Hepatocyte (in vitro differentiated cells): Measurements from ENCODE around the gene OSBPL7. TPM values are rescaled to one million over a fixed set of nuclear protein-coding genes. Genes with fewer than 3 reads are reported as not detected.

Source experiments
- DNase-seq: peaks from one replicate; pipeline ENCODE4 v3.0.0-alpha.2; 2016; ENCODE audit warnings: low spot score
- H2AFZ ChIP-seq: fragments of 200-600 bp; sonication (generic); 2 replicates; pipeline ENCODE4 v1.6.0; 2016; ENCODE audit warnings: antibody characterized with exemption, mild to moderate bottlenecking
- H3K27ac ChIP-seq: fragments of 200-600 bp; sonication (generic); 2 replicates; pipeline ENCODE4 v1.5.1; 2016; ENCODE audit warnings: mild to moderate bottlenecking
- H3K27me3 ChIP-seq: fragments of 200-600 bp; sonication (generic); 2 replicates; pipeline ENCODE4 v1.6.1; 2016
- H3K36me3 ChIP-seq: fragments of 200-600 bp; sonication (generic); replicated peaks from 2 replicates; pipeline ENCODE4 v1.5.1; 2016; ENCODE audit warnings: low read depth; ENCODE audit not compliant: insufficient read depth
- H3K4me1 ChIP-seq: fragments of 200-600 bp; sonication (generic); 2 replicates; pipeline ENCODE4 v1.5.1; 2016; ENCODE audit warnings: mild to moderate bottlenecking, moderate library complexity; ENCODE audit not compliant: insufficient read depth
- H3K4me2 ChIP-seq: fragments of 200-600 bp; sonication (generic); 2 replicates; pipeline ENCODE4 v1.6.0; 2016
- H3K4me3 ChIP-seq: fragments of 200-600 bp; sonication (generic); 2 replicates; pipeline ENCODE4 v1.5.1; 2016; ENCODE audit warnings: mild to moderate bottlenecking
- H3K79me2 ChIP-seq: fragments of 200-600 bp; sonication (generic); 2 replicates; pipeline ENCODE4 v1.6.0; 2017; ENCODE audit warnings: mild to moderate bottlenecking
- H3K9me2 ChIP-seq: fragments of 200-600 bp; sonication (generic); replicated peaks from 2 replicates; pipeline ENCODE4 v1.6.0; 2017; ENCODE audit warnings: mild to moderate bottlenecking; ENCODE audit not compliant: insufficient read depth
- H3K9me3 ChIP-seq: fragments of 200-600 bp; sonication (generic); 2 replicates; pipeline ENCODE4 v1.5.1; 2016; ENCODE audit warnings: low read depth, mild to moderate bottlenecking
- H4K20me1 ChIP-seq: fragments of 200-600 bp; sonication (generic); 2 replicates; pipeline ENCODE4 v1.6.0; 2016; ENCODE audit warnings: mild to moderate bottlenecking; ENCODE audit not compliant: insufficient read depth, poor library complexity, severe bottlenecking
- CTCF ChIP-seq: fragments of 200-600 bp; sonication (generic); IDR thresholded peaks from 2 replicates; pipeline ENCODE4 v1.5.1; 2016; ENCODE audit warnings: antibody characterized with exemption, mild to moderate bottlenecking; ENCODE audit not compliant: poor library complexity
- EZH2 ChIP-seq: fragments of 200-600 bp; sonication (generic); IDR thresholded peaks from 2 replicates; pipeline ENCODE4 v1.6.1; 2016; ENCODE audit warnings: antibody characterized with exemption, mild to moderate bottlenecking, borderline replicate concordance
- EZH2phosphoT487 ChIP-seq: fragments of 200-600 bp; sonication (generic); IDR thresholded peaks from one replicate; pipeline ENCODE4 v1.6.1; 2018; ENCODE audit warnings: antibody characterized with exemption, mild to moderate bottlenecking, low read depth, moderate library complexity; ENCODE audit not compliant: unreplicated experiment, severe bottlenecking
- WGBS: methylation state at CpG from one replicate; pipeline ENCODE4 v1.1.6; 2016; ENCODE audit warnings: low lambda C conversion rate; ENCODE audit errors: missing lambda C conversion rate; 5-methylcytosine and 5-hydroxymethylcytosine counted together
- polyA plus RNA-seq: library from polyadenylated mRNA; unstranded; fragments of >200 nt; fragmentation: Nextera tagmentation; extraction: Ambion mirVana; gene quantifications from 2 replicates; pipeline ENCODE4 v1.2.1, GENCODE V29; 2016
- total RNA-seq: library from RNA; depleted of rRNA; stranded (reverse); fragments of >200 nt; gene quantifications from 2 replicates; pipeline ENCODE4 v1.2.3, GENCODE V29; 2014

Gene OSBPL7
- total and polyA plus RNA-seq, 2 experiments from 2014 or later: 6.2 to 9.3 TPM

GRCh38 chr17:47869114-47869513 is 47.5 kb upstream of the OSBPL7 start:
- Histone ChIP-seq H2AFZ (no peak overlapping the region), H3K9me2 (no peaks in the 10 kb centered on the region), H3K27ac (no peak overlapping the region), H3K4me2 (no peak overlapping the region), H3K4me1 (peaks cover 13% of the 10 kb centered on the region), H3K4me3 (no peak overlapping the region), H3K27me3 (peaks cover 53% of the 10 kb centered on the region), H3K79me2 (no peaks in the 10 kb centered on the region), H3K9me3 (no peaks in the 10 kb centered on the region), H3K36me3 (no peaks in the 10 kb centered on the region), H4K20me1 (no peaks in the 10 kb centered on the region)
- DNase-seq: no peak
- TF ChIP-seq CTCF: no peak
- WGBS: 42% methylated on average over 2 of the region's 2 CpGs

- no peak overlapping the region for H3K4me3 ChIP-seq
- H3K4me2 ChIP-seq: no peak overlapping the region
- peaks cover 42% of the 10 kb centered on the region for H3K27me3 ChIP-seq
- TF ChIP-seq EZH2phosphoT487 (no peak), CTCF (no peak), EZH2 (no peak)
- no peak overlapping the region for H3K27ac ChIP-seq
- no peaks in the 10 kb centered on the region for H3K9me2 ChIP-seq
- peaks cover 13% of the 10 kb centered on the region for H3K4me1 ChIP-seq
- no peaks in the 10 kb centered on the region for H3K79me2 ChIP-seq
- no peaks in the 10 kb centered on the region for H3K9me3 ChIP-seq
- H3K36me3 ChIP-seq: no peaks in the 10 kb centered on the region
- 87% methylated on average over 11 of the region's 11 CpGs for WGBS
- H2AFZ ChIP-seq: no peak overlapping the region
- no peaks in the 10 kb centered on the region for H4K20me1 ChIP-seq
- DNase-seq: no peak
Measured at GRCh38 chr17:47867813-47868533, 46.4 kb upstream of the OSBPL7 start.

GRCh38 chr17:47866941-47867340 is 45.3 kb upstream of the OSBPL7 start:
- H3K4me3 ChIP-seq: no peak overlapping the region
- H3K4me2 ChIP-seq: no peak overlapping the region
- no peaks in the 10 kb centered on the region for H3K9me2 ChIP-seq
- H3K36me3 ChIP-seq: no peaks in the 10 kb centered on the region
- H3K9me3 ChIP-seq: no peaks in the 10 kb centered on the region
- no peak overlapping the region for H2AFZ ChIP-seq
- no peaks in the 10 kb centered on the region for H3K79me2 ChIP-seq
- TF ChIP-seq EZH2: no peak
- no peak for TF ChIP-seq CTCF
- no peak for TF ChIP-seq EZH2phosphoT487
- no peak overlapping the region for H3K27ac ChIP-seq
- no peak for DNase-seq
- peaks cover 9% of the 10 kb centered on the region for H3K4me1 ChIP-seq
- H3K27me3 ChIP-seq: peaks cover 33% of the 10 kb centered on the region
- no peaks in the 10 kb centered on the region for H4K20me1 ChIP-seq
- 56% methylated on average over 18 of the region's 20 CpGs for WGBS
